Breast epithelium (tissue), 4 donors: ENCODE data around the gene ROCK2. TPM values are rescaled to one million over a fixed set of nuclear protein-coding genes. Genes with fewer than 3 reads are reported as not detected.

Source experiments
- DNase-seq, 2 donors: peaks; one replicate each; pipeline ENCODE4 v3.0.0-alpha.2; 2019; ENCODE audit warnings: low spot score in 2 of 2
- H3K27ac ChIP-seq, 2 donors: fragments of 200-600 bp; sonication (generic) in 1 of 2; one replicate each; pipeline ENCODE4 v1.5.1; 2016 to 2019; ENCODE audit warnings: mild to moderate bottlenecking in 1 of 2
- H3K27me3 ChIP-seq, 2 donors: fragments of 200-600 bp; sonication (generic) in 1 of 2; one replicate each; pipeline versions ENCODE4 v1.5.1 to v1.6.0; 2017 to 2019; ENCODE audit warnings: control low read depth in 1 of 2, mild to moderate bottlenecking in 1 of 2
- H3K36me3 ChIP-seq: fragments of 200-600 bp; one replicate; pipeline ENCODE4 v1.5.1; 2019
- H3K4me1 ChIP-seq, 2 donors: fragments of 200-600 bp; sonication (generic); one replicate each; pipeline ENCODE4 v1.5.1; 2016 to 2019; ENCODE audit warnings: control low read depth in 1 of 2
- H3K4me3 ChIP-seq, 3 donors: fragments of 200-600 bp; sonication (generic); 1 replicate in 2 of 3; 2 replicates in 1 of 3; pipeline ENCODE4 v1.5.1; 2016 to 2019; ENCODE audit warnings: mild to moderate bottlenecking in 3 of 3, moderate library complexity in 2 of 3
- H3K9me3 ChIP-seq, 2 donors: fragments of 200-600 bp; sonication (generic) in 1 of 2; one replicate each; pipeline ENCODE4 v1.5.1; 2016 to 2019; ENCODE audit warnings: control low read depth in 1 of 2
- POLR2A ChIP-seq: fragments of 450-650 bp; IDR thresholded peaks from one replicate; pipeline ENCODE4 v1.6.1; 2016; ENCODE audit warnings: antibody characterized with exemption, mild to moderate bottlenecking, moderate library complexity
- POLR2AphosphoS5 ChIP-seq, 3 donors: sonication (generic); formaldehyde crosslinking; IDR thresholded peaks; one replicate each; pipeline ENCODE4 v1.6.1; 2017; ENCODE audit warnings: antibody characterized with exemption in 3 of 3
- intact Hi-C: fragments of 100-400 bp; cut with DNase I; formaldehyde crosslinking; loops from one replicate; pipeline ENCODE4 v1.15.1; 2023; ENCODE audit warnings: low total_unique reads
- total RNA-seq, 3 donors: library from RNA; depleted of rRNA; stranded (reverse); fragments of >200 nt; gene quantifications; one replicate each; pipeline ENCODE4 v1.1.0, GENCODE V29; 2016
- TF ChIP-seq, protein P1 (sequence below), 3 donors: fragments of 450-650 bp; IDR thresholded peaks; one replicate each; pipeline ENCODE4 v1.5.1; 2016 to 2017; ENCODE audit warnings: antibody characterized with exemption in 3 of 3, mild to moderate bottlenecking in 3 of 3, moderate library complexity in 3 of 3

The ROCK2 gene
- total RNA-seq, 3 donors from 2014 or later: 87.1 to 181 (median 103) TPM

- H3K27ac ChIP-seq: no peak overlapping the region
- DNase-seq: no peak
- TF ChIP-seq POLR2AphosphoS5 (IDR thresholded peaks at IDR 0.05): no peak
- TF ChIP-seq POLR2A: no peak
- TF ChIP-seq, protein P1, sequence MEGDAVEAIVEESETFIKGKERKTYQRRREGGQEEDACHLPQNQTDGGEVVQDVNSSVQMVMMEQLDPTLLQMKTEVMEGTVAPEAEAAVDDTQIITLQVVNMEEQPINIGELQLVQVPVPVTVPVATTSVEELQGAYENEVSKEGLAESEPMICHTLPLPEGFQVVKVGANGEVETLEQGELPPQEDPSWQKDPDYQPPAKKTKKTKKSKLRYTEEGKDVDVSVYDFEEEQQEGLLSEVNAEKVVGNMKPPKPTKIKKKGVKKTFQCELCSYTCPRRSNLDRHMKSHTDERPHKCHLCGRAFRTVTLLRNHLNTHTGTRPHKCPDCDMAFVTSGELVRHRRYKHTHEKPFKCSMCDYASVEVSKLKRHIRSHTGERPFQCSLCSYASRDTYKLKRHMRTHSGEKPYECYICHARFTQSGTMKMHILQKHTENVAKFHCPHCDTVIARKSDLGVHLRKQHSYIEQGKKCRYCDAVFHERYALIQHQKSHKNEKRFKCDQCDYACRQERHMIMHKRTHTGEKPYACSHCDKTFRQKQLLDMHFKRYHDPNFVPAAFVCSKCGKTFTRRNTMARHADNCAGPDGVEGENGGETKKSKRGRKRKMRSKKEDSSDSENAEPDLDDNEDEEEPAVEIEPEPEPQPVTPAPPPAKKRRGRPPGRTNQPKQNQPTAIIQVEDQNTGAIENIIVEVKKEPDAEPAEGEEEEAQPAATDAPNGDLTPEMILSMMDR (IDR thresholded peaks at IDR 0.05): no peak
- no peaks in the 10 kb centered on the region for H3K27me3 ChIP-seq
- intact Hi-C loops: no loop called here
- no peaks in the 10 kb centered on the region for H3K9me3 ChIP-seq
- H3K36me3 ChIP-seq: no peaks in the 10 kb centered on the region
- H3K4me1 ChIP-seq: no peaks in the 10 kb centered on the region
- H3K4me3 ChIP-seq: no peak overlapping the region
Measured at GRCh38 chr2:11141319-11141718, 203.1 kb downstream of the ROCK2 start.

DNA sequence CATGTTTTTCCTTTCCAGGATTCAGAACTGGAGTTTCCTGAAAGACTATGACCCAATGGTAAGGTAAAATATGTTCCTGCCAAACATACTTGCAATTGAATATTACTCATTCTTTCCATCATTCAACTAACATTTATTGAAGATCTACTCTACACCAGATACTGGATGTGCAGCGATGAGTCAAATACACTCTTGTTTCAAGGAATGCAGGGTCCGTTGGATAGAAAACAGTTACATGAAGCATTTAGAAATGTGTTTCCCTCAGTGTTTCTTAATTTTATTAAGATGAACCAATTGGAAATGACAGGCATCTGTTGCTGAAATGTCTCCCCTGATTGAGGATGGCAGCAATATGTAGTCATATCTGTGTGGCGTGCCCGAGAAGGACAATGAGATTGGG is 203.9 kb downstream of the ROCK2 start:
- H3K27me3 ChIP-seq: no peaks in the 10 kb centered on the region
- intact Hi-C loops: no loop called here
- H3K4me1 ChIP-seq: no peaks in the 10 kb centered on the region
- H3K9me3 ChIP-seq: no peaks in the 10 kb centered on the region
- H3K36me3 ChIP-seq: no peaks in the 10 kb centered on the region
- TF ChIP-seq POLR2AphosphoS5 (IDR thresholded peaks at IDR 0.05): no peak
- TF ChIP-seq POLR2A: no peak
- TF ChIP-seq, protein P1 (IDR thresholded peaks at IDR 0.05): no peak
- no peak for DNase-seq
- no peak overlapping the region for H3K4me3 ChIP-seq
- H3K27ac ChIP-seq: no peak overlapping the region

DNA sequence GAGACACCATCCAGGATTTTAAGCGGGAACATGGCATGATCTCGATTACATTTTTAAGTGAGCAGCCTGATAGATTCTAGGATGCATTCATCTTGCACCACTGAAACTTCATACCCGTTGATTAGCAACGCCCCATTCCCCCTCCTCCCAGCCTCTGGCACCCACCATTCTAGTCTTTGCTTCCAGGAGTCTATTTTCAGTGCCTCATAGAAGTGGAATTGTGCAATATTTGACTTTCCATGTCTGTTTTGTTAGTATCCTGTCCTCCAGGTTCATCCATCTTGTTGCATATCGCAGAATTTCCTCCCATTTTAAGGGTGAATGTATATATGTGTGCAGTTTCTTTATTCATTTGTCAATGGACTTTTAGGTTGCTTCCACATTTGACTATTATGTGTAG is 210.1 kb downstream of the ROCK2 start:
- DNase-seq: no peak
- TF ChIP-seq POLR2A: no peak
- TF ChIP-seq, protein P1 (IDR thresholded peaks at IDR 0.05): no peak
- TF ChIP-seq POLR2AphosphoS5 (IDR thresholded peaks at IDR 0.05): no peak
- no peaks in the 10 kb centered on the region for H3K9me3 ChIP-seq
- peaks cover 4 to 8% of the 10 kb centered on the region in 2 donors for H3K4me1 ChIP-seq
- H3K27ac ChIP-seq: no peak overlapping the region
- H3K36me3 ChIP-seq: no peaks in the 10 kb centered on the region
- intact Hi-C loops: loop anchor here (10.0 kb wide), 1 partner anchor 280 kb away; no protein-coding TSS in a partner anchor
- no peak overlapping the region for H3K4me3 ChIP-seq
- H3K27me3 ChIP-seq: no peaks in the 10 kb centered on the region

DNA sequence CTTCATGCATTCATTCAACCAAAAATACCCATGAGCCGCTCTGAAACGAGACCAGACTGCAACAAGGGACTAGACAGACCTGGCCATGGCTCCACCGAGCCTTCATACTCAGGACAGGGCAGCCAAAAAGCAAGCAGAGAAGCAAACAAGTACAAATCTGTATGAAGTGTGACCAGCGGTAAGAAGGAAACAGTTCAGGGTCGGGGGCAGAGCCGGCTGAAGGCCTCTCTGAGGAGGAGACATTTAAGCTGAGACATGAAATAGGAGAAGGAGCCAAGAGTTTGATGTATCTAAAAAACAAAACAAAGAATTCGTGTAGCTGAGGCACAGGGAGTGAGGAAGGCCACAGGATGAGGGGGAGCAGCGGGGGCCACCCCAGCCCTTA is 210.5 kb downstream of the ROCK2 start:
- Histone ChIP-seq H3K36me3 (no peaks in the 10 kb centered on the region), H3K4me1 (peaks cover 4 to 8% of the 10 kb centered on the region in 2 donors), H3K27ac (no peak overlapping the region), H3K9me3 (no peaks in the 10 kb centered on the region), H3K4me3 (peak overlapping the region; percentile 42 to 73 (median 54)), H3K27me3 (no peaks in the 10 kb centered on the region)
- TF ChIP-seq, protein P1 (IDR thresholded peaks at IDR 0.05): no peak
- TF ChIP-seq POLR2A: no peak
- no peak for TF ChIP-seq POLR2AphosphoS5 (IDR thresholded peaks at IDR 0.05)
- intact Hi-C loops: loop anchor here (10.0 kb wide), 1 partner anchor 281 kb away; no protein-coding TSS in a partner anchor
- DNase-seq: no peak

DNA sequence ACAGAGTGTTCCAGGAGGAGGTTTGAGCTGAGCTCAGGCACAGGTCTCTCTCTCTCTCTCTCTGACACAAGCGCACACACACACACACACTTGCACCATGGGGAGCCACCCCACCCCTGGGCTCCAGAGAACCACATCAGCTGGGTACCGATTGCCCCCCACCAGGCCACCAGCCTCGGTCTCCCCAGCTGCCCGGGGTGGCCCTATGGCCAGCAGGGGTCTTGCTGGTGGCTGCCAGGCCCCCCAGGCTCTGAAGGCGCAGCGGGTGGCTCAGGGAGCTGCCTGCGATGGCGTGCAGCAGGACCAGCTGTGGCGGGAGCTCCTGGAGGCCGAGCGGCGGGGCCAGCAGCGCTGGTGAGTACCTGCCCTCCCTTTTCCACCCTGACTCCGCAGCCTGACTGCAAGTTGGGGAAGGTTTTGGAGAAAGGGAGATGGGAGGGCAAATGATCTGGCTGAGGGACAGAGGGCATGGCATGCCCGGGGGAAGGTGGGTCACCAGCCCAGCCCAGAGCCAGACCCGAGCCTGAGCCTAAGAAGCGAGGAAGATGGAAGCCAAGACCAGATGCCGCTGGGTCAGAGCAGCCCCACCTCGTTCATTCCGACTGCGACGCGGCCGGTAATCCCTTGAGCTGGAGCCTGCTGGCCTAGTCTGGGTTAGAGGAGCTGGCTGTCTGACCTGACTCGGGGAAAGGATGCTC is 211.0 kb downstream of the ROCK2 start:
- no peaks in the 10 kb centered on the region for H3K27me3 ChIP-seq
- H3K27ac ChIP-seq: peak overlapping the region; percentile 46 to 48

More for the DNA sequence above, 211.0 kb downstream of the ROCK2 start:
- Histone ChIP-seq H3K4me1 (peaks cover 4 to 8% of the 10 kb centered on the region in 2 donors), H3K4me3 (peak overlapping the region; percentile 42 to 73 (median 54)), H3K9me3 (no peaks in the 10 kb centered on the region), H3K36me3 (no peaks in the 10 kb centered on the region)
- no peak for DNase-seq
- TF ChIP-seq, protein P1 (IDR thresholded peaks at IDR 0.05): no peak
- TF ChIP-seq POLR2A (no peak), POLR2AphosphoS5 (IDR thresholded peaks at IDR 0.05) (no peak)
- intact Hi-C loops: loop anchor here (10.0 kb wide), 1 partner anchor 281 kb away; no protein-coding TSS in a partner anchor
